ENCODE results near the gene MPZL2. TPM values are rescaled to one million over a fixed set of nuclear protein-coding genes. Genes with fewer than 3 reads are reported as not detected.

The MPZL2 gene
- total and polyA plus RNA-seq, 2 of the 13 experiments (the other 11 are each of a cell fraction or from before 2014, with no cell fraction given), result 27.9 to 53.7 TPM

DNA sequence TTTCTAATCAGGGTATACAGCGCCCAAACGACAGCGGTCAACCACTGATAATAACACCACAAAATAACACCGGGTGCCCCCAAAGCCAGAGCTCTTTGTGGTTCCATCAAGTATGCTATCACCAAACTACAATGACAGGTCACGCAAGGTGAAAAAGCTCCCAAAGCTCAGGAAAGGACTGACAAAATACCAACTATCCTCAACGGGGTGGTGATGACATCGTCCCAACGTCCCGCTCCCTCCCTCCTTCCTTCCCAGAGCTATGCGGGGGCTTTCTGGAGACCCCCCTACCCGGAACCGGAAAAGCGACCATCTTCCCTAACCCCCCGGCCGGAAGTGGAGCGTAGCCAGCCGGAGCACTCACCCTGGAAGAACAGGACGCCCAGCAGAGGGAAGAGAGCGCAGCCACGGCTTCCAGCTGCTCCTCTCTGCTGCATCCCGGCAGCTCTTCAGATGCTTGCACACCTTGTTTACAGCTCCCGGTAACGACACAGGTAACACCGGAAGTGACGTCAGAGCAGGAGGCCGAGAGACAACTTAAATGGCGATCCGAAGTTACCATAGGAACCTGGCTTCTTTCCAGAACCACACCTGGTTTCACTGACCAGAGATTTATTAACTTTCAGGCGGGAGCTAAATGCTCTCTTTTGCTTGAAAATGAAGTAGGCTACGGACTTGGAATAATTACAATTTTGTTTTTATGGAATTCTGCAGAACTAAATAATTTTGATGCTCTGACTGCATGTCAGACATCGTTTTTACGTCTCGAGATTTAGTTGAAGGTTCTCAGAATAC lies 12.0 kb downstream of the MPZL2 start, which contains the start of gene MPZL3 (continued):
- TF ChIP-seq, protein P1, sequence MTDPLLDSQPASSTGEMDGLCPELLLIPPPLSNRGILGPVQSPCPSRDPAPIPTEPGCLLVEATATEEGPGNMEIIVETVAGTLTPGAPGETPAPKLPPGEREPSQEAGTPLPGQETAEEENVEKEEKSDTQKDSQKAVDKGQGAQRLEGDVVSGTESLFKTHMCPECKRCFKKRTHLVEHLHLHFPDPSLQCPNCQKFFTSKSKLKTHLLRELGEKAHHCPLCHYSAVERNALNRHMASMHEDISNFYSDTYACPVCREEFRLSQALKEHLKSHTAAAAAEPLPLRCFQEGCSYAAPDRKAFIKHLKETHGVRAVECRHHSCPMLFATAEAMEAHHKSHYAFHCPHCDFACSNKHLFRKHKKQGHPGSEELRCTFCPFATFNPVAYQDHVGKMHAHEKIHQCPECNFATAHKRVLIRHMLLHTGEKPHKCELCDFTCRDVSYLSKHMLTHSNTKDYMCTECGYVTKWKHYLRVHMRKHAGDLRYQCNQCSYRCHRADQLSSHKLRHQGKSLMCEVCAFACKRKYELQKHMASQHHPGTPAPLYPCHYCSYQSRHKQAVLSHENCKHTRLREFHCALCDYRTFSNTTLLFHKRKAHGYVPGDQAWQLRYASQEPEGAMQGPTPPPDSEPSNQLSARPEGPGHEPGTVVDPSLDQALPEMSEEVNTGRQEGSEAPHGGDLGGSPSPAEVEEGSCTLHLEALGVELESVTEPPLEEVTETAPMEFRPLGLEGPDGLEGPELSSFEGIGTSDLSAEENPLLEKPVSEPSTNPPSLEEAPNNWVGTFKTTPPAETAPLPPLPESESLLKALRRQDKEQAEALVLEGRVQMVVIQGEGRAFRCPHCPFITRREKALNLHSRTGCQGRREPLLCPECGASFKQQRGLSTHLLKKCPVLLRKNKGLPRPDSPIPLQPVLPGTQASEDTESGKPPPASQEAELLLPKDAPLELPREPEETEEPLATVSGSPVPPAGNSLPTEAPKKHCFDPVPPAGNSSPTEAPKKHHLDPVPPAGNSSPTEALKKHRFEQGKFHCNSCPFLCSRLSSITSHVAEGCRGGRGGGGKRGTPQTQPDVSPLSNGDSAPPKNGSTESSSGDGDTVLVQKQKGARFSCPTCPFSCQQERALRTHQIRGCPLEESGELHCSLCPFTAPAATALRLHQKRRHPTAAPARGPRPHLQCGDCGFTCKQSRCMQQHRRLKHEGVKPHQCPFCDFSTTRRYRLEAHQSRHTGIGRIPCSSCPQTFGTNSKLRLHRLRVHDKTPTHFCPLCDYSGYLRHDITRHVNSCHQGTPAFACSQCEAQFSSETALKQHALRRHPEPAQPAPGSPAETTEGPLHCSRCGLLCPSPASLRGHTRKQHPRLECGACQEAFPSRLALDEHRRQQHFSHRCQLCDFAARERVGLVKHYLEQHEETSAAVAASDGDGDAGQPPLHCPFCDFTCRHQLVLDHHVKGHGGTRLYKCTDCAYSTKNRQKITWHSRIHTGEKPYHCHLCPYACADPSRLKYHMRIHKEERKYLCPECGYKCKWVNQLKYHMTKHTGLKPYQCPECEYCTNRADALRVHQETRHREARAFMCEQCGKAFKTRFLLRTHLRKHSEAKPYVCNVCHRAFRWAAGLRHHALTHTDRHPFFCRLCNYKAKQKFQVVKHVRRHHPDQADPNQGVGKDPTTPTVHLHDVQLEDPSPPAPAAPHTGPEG (CRISPR knock-in tag; IDR thresholded peaks at IDR 0.05), result 0 out of 2 replicates have a peak, but pooled peaks have one; percentile 29
- 0 out of 2 replicates have a peak, but pooled peaks have one; percentile 79 for TF ChIP-seq ZFP41 (CRISPR knock-in tag; IDR thresholded peaks at IDR 0.05; ENCODE audit: borderline replicate concordance)
- TF ChIP-seq ZNF44 (CRISPR knock-in tag; IDR thresholded peaks at IDR 0.05), result peak; percentile 63; the same call in 1 of the 2 replicates
- TF ChIP-seq MZF1 (CRISPR knock-in tag; IDR thresholded peaks at IDR 0.05; ENCODE audit: borderline replicate concordance), result no peak
- no peak for TF ChIP-seq PTBP1 (IDR thresholded peaks at IDR 0.05; ENCODE audit: low read depth, low read length, poor library complexity, severe bottlenecking)
- no peak for TF ChIP-seq ZBTB1 (CRISPR knock-in tag; IDR thresholded peaks at IDR 0.05; ENCODE audit: borderline replicate concordance)
- TF ChIP-seq PCBP2 (optimal IDR thresholded peaks at IDR 0.05; ENCODE audit: low read depth, low read length, poor library complexity, severe bottlenecking), result no peak
- TF ChIP-seq KMT2B (CRISPR knock-in tag; IDR thresholded peaks at IDR 0.05), result peak; percentile 95
- peak; percentile 45; the same call in 1 of the 2 replicates for TF ChIP-seq MAX (IDR thresholded peaks at IDR 0.05)
- TF ChIP-seq ZNF616 (CRISPR knock-in tag; IDR thresholded peaks at IDR 0.05; ENCODE audit: low read depth), result 0 out of 2 replicates have a peak, but pooled peaks have one; percentile 34
- TF ChIP-seq, protein P2, sequence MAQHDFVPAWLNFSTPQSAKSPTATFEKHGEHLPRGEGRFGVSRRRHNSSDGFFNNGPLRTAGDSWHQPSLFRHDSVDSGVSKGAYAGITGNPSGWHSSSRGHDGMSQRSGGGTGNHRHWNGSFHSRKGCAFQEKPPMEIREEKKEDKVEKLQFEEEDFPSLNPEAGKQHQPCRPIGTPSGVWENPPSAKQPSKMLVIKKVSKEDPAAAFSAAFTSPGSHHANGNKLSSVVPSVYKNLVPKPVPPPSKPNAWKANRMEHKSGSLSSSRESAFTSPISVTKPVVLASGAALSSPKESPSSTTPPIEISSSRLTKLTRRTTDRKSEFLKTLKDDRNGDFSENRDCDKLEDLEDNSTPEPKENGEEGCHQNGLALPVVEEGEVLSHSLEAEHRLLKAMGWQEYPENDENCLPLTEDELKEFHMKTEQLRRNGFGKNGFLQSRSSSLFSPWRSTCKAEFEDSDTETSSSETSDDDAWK (CRISPR knock-in tag; IDR thresholded peaks at IDR 0.05), result no peak
- no peak for TF ChIP-seq SKI (IDR thresholded peaks at IDR 0.05; ENCODE audit: partially characterized antibody)
- TF ChIP-seq, protein P3, sequence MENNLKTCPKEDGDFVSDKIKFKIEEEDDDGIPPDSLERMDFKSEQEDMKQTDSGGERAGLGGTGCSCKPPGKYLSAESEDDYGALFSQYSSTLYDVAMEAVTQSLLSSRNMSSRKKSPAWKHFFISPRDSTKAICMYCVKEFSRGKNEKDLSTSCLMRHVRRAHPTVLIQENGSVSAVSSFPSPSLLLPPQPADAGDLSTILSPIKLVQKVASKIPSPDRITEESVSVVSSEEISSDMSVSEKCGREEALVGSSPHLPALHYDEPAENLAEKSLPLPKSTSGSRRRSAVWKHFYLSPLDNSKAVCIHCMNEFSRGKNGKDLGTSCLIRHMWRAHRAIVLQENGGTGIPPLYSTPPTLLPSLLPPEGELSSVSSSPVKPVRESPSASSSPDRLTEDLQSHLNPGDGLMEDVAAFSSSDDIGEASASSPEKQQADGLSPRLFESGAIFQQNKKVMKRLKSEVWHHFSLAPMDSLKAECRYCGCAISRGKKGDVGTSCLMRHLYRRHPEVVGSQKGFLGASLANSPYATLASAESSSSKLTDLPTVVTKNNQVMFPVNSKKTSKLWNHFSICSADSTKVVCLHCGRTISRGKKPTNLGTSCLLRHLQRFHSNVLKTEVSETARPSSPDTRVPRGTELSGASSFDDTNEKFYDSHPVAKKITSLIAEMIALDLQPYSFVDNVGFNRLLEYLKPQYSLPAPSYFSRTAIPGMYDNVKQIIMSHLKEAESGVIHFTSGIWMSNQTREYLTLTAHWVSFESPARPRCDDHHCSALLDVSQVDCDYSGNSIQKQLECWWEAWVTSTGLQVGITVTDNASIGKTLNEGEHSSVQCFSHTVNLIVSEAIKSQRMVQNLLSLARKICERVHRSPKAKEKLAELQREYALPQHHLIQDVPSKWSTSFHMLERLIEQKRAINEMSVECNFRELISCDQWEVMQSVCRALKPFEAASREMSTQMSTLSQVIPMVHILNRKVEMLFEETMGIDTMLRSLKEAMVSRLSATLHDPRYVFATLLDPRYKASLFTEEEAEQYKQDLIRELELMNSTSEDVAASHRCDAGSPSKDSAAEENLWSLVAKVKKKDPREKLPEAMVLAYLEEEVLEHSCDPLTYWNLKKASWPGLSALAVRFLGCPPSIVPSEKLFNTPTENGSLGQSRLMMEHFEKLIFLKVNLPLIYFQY (CRISPR knock-in tag; IDR thresholded peaks at IDR 0.05; ENCODE audit: borderline replicate concordance), result no peak
- TF ChIP-seq RNF2 (conservative IDR thresholded peaks at IDR 0.05; ENCODE audit: low read depth), result no peak
- TF ChIP-seq, protein P4, sequence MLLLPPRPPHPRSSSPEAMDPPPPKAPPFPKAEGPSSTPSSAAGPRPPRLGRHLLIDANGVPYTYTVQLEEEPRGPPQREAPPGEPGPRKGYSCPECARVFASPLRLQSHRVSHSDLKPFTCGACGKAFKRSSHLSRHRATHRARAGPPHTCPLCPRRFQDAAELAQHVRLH (CRISPR knock-in tag; IDR thresholded peaks at IDR 0.05; ENCODE audit: borderline replicate concordance, low read depth), result no peak
- peak; percentile 55; the same call in 1 of the 2 replicates for TF ChIP-seq MED1 (CRISPR knock-in tag; IDR thresholded peaks at IDR 0.05)
- TF ChIP-seq ZNF296 (CRISPR knock-in tag; conservative IDR thresholded peaks at IDR 0.05), result no peak
